ENCODE data around the gene OSBP2. TPM values are rescaled to one million over a fixed set of nuclear protein-coding genes. Genes with fewer than 3 reads are reported as not detected.

The OSBP2 gene
- polyA plus RNA-seq, 2 of the 4 experiments (the other 2 are of a cell fraction), result 2.7 to 6.0 TPM

DNA sequence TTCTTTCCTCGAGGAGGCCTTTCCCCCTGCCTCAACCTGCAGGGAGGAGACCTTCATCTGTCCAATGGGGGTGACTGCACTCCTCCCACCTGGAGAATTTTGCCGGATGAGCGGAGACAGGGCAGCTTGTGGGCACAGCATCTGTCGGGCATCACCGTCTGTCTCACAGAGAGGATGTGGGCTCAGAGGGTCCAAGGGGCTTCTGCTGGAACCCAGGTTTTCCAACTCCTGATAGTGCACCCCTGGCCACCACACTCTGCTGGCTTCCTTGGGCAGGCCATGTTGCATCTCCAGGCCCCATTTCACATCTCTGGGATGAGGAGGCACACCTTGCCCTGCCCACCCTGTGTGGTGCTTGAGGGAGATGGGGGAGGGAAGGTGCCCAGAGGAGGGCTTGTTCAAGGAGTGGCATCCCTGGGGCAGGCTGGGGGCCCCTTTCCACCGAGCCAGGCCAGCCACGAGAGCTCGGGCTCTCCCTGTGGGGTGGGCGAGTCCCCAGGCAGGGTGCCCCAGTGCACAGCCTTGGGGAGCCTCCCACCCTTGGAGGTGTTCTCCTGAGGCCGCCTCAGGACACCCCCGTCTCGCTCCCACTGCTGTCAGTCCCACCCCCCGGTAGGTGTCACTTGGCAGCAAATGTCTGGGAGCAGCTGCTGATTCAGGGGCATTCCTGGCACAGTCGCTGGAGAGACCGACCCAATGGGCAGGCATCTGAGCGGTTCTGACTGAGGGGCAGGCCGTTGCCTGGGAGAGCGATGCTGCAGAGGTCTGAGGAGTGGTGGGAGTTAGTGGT, 189.7 kb downstream of the OSBP2 start:
- ATAC-seq (no peak), FAIRE-seq (no peak), DNase-seq (ENCODE audit: low read depth in 1 of 2, low spot score in 1 of 2) (no peak)
- no peak for TF ChIP-seq JUNB (IDR thresholded peaks at IDR 0.05)
- no peak for TF ChIP-seq CBX2 (IDR thresholded peaks at IDR 0.05; ENCODE audit: borderline replicate concordance, low read depth)
- TF ChIP-seq SMC3 (IDR thresholded peaks at IDR 0.05), result no peak
- ChIA-PET POLR2A (no interaction called here), CTCF (interaction anchor here (0.7 to 1.1 kb wide), 2 partner anchors 17 to 121 kb away, joined by 3 read pairs; no protein-coding TSS in a partner anchor)
- Histone ChIP-seq H3K9me3 (no peaks in the 10 kb centered on the region), H3K27ac (no peak overlapping the region), H3K4me1 (peaks cover 15% of the 10 kb centered on the region), H3K4me3 (no peak overlapping the region), H3K4me2 (no peak overlapping the region)
- WGBS (ENCODE audit: missing lambda C conversion rate), result 92% methylated on average over 12 of the region's 18 CpGs

DNA sequence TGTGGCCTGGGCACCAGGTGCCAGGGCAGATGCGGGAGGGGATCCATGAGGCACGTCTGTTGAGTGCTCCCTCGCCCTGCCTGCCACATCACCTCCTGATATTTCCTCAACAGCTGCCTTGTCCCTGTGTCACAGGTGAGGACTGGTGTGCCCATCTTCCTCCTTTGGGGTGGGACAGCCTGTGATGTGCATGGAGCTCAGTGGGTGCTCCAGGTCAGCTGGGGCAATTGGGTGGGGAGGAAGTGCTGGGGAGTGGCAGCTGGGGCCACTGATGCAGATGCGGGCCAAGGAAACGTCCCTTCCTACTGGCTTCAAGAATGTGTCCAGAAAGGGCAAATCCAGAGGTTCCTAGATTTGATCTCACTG, 190.3 kb downstream of the OSBP2 start:
- ChIA-PET POLR2A (no interaction called here), CTCF (interaction anchor here (1.1 kb wide), 1 partner anchor 16 kb away, joined by 3 read pairs; no protein-coding TSS in a partner anchor)
- peaks cover 15% of the 10 kb centered on the region for H3K4me1 ChIP-seq
- 0 out of 6 replicates have a peak overlapping the region, but pooled peaks of 1 of the 2 experiments have one; percentile 35 for H3K27ac ChIP-seq
- FAIRE-seq (no peak), ATAC-seq (no peak), DNase-seq (ENCODE audit: low read depth in 1 of 2, low spot score in 1 of 2) (no peak)
- TF ChIP-seq CBX8 (IDR thresholded peaks at IDR 0.05) (no peak), MAZ (IDR thresholded peaks at IDR 0.05; ENCODE audit: borderline replicate concordance, low read depth, low read length) (no peak), RARB (CRISPR knock-in tag; IDR thresholded peaks at IDR 0.05) (no peak), KDM1A (IDR thresholded peaks at IDR 0.05; ENCODE audit: low read depth) (no peak), CHD4 (IDR thresholded peaks at IDR 0.05; ENCODE audit: borderline replicate concordance) (no peak), TFCP2L1 (CRISPR knock-in tag; IDR thresholded peaks at IDR 0.05) (no peak), ZNF302 (CRISPR knock-in tag; IDR thresholded peaks at IDR 0.05) (no peak), ZSCAN20 (CRISPR knock-in tag; IDR thresholded peaks at IDR 0.05) (no peak), CHD2 (IDR thresholded peaks at IDR 0.05; ENCODE audit: low read length, partially characterized antibody) (no peak)
- TF ChIP-seq, protein P1, sequence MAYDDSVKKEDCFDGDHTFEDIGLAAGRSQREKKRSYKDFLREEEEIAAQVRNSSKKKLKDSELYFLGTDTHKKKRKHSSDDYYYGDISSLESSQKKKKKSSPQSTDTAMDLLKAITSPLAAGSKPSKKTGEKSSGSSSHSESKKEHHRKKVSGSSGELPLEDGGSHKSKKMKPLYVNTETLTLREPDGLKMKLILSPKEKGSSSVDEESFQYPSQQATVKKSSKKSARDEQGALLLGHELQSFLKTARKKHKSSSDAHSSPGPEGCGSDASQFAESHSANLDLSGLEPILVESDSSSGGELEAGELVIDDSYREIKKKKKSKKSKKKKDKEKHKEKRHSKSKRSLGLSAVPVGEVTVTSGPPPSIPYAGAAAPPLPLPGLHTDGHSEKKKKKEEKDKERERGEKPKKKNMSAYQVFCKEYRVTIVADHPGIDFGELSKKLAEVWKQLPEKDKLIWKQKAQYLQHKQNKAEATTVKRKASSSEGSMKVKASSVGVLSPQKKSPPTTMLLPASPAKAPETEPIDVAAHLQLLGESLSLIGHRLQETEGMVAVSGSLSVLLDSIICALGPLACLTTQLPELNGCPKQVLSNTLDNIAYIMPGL (CRISPR knock-in tag; IDR thresholded peaks at IDR 0.05; ENCODE audit: borderline replicate concordance), result no peak
- WGBS (ENCODE audit: missing lambda C conversion rate), result 81% methylated on average over 3 of the region's 5 CpGs
- H3K4me3 ChIP-seq, result no peak overlapping the region
- no peaks in the 10 kb centered on the region for H3K9me3 ChIP-seq
- no peak overlapping the region for H3K4me2 ChIP-seq

DNA sequence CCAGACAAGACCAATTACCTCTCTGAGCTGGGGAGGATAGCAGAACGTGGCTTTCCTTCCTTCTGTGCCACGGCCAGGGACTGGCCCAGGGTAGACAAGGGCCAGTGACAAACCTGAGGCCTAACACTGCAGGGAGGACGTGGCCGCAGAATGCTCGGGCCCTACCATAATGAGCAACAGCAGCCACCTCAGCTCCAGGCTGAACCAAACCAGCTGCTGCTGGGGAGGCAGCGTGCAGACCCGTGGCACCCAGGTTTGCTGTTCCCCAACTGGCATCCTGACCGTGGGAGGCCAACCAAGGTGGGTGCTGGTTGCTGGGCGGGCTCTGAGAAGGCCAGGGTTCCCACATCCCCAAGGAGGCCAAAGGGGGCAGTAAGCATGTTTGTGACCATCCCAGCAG, 190.9 kb downstream of the OSBP2 start:
- H3K9me3 ChIP-seq, result no peaks in the 10 kb centered on the region
- ChIA-PET POLR2A (no interaction called here), CTCF (interaction anchor here (1.1 kb wide), 1 partner anchor 16 kb away, joined by 3 read pairs; no protein-coding TSS in a partner anchor)
- DNase-seq (ENCODE audit: low read depth in 1 of 2, low spot score in 1 of 2) (no peak), FAIRE-seq (no peak), ATAC-seq (no peak)
- TF ChIP-seq HEYL (CRISPR knock-in tag; IDR thresholded peaks at IDR 0.05), result no peak
- TF ChIP-seq ZNF302 (CRISPR knock-in tag; IDR thresholded peaks at IDR 0.05), result no peak
- TF ChIP-seq ZFP36 (IDR thresholded peaks at IDR 0.05; ENCODE audit: borderline replicate concordance, partially characterized antibody), result no peak
- TF ChIP-seq, protein P2, sequence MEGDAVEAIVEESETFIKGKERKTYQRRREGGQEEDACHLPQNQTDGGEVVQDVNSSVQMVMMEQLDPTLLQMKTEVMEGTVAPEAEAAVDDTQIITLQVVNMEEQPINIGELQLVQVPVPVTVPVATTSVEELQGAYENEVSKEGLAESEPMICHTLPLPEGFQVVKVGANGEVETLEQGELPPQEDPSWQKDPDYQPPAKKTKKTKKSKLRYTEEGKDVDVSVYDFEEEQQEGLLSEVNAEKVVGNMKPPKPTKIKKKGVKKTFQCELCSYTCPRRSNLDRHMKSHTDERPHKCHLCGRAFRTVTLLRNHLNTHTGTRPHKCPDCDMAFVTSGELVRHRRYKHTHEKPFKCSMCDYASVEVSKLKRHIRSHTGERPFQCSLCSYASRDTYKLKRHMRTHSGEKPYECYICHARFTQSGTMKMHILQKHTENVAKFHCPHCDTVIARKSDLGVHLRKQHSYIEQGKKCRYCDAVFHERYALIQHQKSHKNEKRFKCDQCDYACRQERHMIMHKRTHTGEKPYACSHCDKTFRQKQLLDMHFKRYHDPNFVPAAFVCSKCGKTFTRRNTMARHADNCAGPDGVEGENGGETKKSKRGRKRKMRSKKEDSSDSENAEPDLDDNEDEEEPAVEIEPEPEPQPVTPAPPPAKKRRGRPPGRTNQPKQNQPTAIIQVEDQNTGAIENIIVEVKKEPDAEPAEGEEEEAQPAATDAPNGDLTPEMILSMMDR (IDR thresholded peaks at IDR 0.05), result no peak
- no peak for TF ChIP-seq JUNB (IDR thresholded peaks at IDR 0.05)
- TF ChIP-seq, protein P3, sequence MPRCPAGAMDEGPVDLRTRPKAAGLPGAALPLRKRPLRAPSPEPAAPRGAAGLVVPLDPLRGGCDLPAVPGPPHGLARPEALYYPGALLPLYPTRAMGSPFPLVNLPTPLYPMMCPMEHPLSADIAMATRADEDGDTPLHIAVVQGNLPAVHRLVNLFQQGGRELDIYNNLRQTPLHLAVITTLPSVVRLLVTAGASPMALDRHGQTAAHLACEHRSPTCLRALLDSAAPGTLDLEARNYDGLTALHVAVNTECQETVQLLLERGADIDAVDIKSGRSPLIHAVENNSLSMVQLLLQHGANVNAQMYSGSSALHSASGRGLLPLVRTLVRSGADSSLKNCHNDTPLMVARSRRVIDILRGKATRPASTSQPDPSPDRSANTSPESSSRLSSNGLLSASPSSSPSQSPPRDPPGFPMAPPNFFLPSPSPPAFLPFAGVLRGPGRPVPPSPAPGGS (IDR thresholded peaks at IDR 0.05), result no peak
- no peak for TF ChIP-seq MAZ (IDR thresholded peaks at IDR 0.05; ENCODE audit: borderline replicate concordance, low read depth, low read length)
- no peak for TF ChIP-seq RAD21 (conservative IDR thresholded peaks at IDR 0.05 in 1 of 2, IDR thresholded peaks at IDR 0.05 in 1 of 2)
- no peak for TF ChIP-seq ESRRA (IDR thresholded peaks at IDR 0.05; ENCODE audit: borderline replicate concordance, low read length)
- TF ChIP-seq CEBPB (IDR thresholded peaks at IDR 0.05), result no peak
- no peak for TF ChIP-seq EHMT2 (IDR thresholded peaks at IDR 0.05; ENCODE audit: low read depth)
- TF ChIP-seq EHF (CRISPR knock-in tag; IDR thresholded peaks at IDR 0.05), result no peak
- no peak for TF ChIP-seq EP300 (IDR thresholded peaks at IDR 0.05)
- TF ChIP-seq NR3C1 (IDR thresholded peaks at IDR 0.05), result no peak
- TF ChIP-seq CBX2 (IDR thresholded peaks at IDR 0.05; ENCODE audit: borderline replicate concordance, low read depth), result no peak
- peaks cover 15% of the 10 kb centered on the region for H3K4me1 ChIP-seq
- no peak overlapping the region for H3K4me2 ChIP-seq
- WGBS (ENCODE audit: missing lambda C conversion rate), result 83% methylated on average over 1 of the region's 9 CpGs
- no peak overlapping the region for H3K4me3 ChIP-seq
- H3K27ac ChIP-seq, result no peak overlapping the region

Measured in A549 (cell line).